Hindlimb muscle (tissue), 1 donor: ENCODE measurements around the gene ATPAF2. TPM values are rescaled to one million over a fixed set of nuclear protein-coding genes. Genes with fewer than 3 reads are reported as not detected.
"Not testable (repeated sequence)": the region's sequence is repeated elsewhere in the genome, so short reads cannot be mapped to it uniquely, and the experiment has no call there.

ENCODE experiments used
- DNase-seq: peaks from one replicate; pipeline ENCODE4 v3.0.0-alpha.2; 2013
- polyA plus RNA-seq: library from polyadenylated mRNA; unstranded; fragments of 120-200 nt; gene quantifications from one replicate; pipeline ENCODE4 v1.2.1, GENCODE V29; 2013; ENCODE audit not compliant: insufficient read length

ATPAF2 gene
- polyA plus RNA-seq, 1 donor: 19.0 TPM

DNA sequence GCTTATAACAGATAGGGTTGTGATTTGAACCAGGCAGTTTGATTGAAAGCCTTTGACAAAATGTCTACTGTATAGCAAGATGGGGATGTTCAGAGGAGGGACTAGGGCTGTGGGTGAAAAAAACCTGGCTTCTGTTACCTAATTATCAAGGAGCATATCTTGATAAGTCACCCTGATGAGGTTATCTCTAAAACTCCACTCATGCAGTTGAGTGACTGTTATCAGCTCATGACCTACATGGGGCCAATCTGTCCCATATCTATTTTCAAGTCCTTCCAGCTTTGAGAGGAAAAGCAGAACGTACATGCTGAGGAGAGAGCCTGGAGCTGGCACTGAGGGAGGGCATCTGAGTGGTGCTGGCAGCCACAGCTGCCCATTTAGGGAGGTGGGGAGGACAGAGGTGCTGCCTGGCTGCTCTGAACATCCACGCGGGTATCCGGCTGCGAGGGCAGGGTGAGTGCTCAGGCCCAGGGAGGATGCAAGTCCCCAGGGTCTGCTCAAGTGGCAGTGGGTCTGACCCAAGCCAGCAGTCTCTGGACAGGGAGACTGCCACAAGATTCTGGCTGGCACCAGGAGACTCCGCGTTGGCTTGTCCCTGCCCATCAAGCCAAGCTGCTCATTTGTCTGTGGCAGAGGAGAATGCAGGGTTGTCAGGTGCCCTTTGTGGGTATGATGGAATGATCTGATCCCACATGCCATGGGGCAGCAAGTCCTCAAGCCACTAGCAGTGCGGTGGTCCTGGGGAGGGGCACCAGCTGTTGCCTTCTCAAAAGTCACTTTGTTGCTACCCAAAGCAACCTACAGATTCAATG lies 29.2 kb downstream of the ATPAF2 start:
- DNase-seq: no peak

- no peak for DNase-seq
Observed at GRCh38 chr17:18008496-18009268, 30.3 kb downstream of the ATPAF2 start.

DNA sequence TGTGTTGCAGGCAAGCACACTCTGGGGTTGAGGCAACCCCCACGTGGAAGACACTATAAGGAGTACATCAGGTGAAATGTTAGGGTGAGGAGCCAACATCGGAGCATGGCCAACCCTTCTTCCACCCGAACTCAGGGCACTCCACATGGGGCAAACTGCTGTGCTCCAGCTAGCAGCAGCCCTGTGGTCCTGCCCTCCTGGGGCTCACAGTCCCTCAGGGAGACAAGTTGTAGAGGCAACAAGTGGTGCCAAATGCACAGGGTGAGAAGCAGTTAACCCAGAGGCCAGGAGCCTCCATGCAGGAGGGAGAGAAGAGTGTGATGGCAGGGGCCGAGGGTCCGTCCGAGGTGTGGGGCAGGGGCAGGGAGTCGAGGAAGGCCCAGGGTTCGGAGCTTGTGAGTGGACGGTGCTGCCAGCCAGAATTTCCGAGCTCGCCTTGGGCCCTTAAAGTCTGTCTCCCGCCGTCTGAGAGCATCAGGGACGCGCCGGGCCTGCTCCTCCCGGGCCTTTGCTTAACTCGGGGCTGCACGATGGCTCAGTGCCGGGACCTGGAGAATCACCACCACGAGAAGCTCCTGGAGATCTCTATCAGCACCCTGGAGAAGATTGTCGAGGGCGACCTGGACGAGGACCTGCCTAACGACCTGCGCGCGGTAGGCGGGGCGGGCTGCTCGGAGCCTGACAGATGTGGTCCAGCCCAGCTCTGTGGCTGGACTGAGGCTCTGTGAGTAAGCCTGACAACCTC lies 32.3 kb downstream of the ATPAF2 start:
- no peak for DNase-seq

GRCh38 chr17:18005496-18005895 lies 33.5 kb downstream of the ATPAF2 start:
- DNase-seq: no peak

DNA sequence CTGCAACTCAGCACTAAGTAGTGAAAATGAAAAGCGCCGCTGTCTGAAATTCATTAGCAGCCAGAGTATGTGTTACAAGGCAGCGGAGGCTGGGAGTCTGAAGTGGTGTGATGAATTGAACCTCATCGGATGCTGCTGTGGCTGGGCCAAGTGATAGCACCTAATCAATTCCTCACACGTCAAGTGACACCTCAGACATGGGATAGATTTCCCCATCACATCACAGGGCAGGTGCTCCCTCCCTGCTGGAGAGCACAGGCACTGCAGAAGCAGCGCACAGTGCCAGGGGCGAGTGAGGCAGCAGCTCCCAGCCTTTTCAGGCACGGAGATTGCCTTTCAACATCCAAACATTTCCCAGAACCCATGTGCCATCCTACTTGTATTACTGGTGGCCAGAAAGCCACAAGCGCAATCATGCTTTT lies 34.1 kb downstream of the ATPAF2 start:
- DNase-seq: no peak

- DNase-seq: no peak
Observed at GRCh38 chr17:18004345-18004744, 34.6 kb downstream of the ATPAF2 start.

DNA sequence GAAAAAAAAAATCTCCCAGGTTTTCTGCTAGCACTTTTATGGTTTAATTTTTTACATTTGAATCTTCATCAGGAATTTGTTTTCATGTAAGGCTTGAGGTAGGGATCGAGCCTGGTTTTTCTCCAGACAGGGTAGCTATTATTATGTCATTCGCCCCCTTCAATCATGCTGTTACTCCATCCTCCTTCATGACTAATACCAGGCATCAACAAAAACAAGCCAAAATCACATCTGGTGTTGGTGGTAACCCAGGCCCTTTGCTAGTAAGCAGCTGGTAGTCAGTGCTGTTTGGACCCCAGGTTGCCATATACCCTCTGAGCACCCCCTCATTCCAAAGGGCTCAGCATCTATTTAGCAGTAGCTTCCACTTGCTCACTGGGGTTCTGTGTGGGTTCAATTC lies 36.8 kb downstream of the ATPAF2 start:
- no peak for DNase-seq

GRCh38 chr17:18000030-18000408 lies 38.9 kb downstream of the ATPAF2 start:
- DNase-seq: no peak

DNA sequence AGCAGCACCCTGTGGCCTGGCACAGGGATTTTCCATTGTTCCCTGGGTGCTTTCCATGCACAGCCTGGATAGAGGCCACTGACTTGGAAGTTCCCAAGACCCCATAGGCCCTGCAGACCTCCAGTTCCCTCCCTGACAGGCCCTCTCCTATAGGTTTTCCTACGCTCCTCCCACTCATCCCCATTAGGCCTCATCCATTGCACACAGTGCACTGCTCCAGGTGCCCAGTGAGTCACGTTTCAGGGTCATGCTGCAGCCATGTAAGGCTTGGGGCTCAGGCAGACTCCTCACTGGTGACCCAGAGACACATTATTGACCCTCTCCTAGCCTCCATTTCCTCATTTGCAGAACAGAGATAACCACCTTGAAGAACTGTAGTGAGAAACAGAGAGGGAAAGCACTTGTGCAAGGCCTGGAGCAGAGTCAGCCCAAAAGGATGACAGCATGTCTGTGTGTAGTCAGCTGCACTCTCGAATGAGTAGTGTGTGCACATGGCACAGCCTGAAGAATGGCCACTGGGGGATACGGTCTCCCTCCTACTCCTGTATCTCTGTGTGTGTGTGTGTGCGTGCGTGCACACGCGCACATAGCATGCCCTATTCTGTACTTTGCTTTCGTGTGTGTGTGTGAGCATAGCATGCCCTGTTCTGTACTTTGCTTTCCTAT lies 39.5 kb downstream of the ATPAF2 start:
- no peak for DNase-seq

GRCh38 chr17:17998934-17999333 lies 40.0 kb downstream of the ATPAF2 start:
- no peak for DNase-seq

DNA sequence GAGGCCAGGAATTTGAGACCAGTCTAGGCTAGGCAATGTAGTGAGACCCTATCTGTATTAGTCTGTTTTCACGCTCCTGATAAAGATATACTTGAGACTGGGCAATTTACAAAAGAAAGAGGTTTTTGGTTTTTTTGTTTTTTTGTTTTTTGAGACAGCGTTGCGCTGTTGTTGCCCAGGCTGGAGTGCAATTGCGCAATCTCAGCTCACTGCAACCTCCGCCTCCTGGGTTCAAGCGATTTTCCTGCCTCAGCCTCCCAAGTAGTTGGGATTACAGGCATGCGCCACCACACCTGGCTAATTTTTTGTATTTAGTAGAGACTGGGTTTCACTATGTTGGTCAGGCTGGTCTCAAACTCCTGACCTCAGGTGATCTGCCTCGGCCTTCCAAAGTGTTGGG lies 43.1 kb downstream of the ATPAF2 start:
- DNase-seq: not testable (repeated sequence)

GRCh38 chr17:17994271-17995069 lies 44.5 kb downstream of the ATPAF2 start:
- DNase-seq: no peak

DNA sequence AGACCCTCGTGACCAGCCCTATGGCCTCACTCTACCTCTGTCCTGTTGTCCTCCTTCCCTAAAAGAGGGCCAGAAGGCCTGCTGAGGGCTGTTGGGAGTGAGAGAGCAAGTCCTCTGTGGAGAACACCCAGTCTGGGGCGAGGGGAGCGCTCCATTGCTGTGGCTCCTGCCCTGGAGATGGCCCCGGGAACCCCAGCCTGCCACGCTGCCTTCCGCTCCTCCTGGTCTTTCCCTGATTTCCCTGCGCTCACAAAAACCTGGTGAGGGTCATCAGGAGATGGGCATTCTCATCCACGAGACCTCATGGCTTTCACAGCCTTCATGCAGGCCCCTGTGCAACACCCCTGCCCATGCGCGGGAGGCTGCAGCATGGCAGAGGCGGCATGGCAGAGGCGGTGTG lies 45.1 kb downstream of the ATPAF2 start:
- no peak for DNase-seq

- no peak for DNase-seq
Observed at GRCh38 chr17:17993366-17993765, 45.6 kb downstream of the ATPAF2 start.

DNA sequence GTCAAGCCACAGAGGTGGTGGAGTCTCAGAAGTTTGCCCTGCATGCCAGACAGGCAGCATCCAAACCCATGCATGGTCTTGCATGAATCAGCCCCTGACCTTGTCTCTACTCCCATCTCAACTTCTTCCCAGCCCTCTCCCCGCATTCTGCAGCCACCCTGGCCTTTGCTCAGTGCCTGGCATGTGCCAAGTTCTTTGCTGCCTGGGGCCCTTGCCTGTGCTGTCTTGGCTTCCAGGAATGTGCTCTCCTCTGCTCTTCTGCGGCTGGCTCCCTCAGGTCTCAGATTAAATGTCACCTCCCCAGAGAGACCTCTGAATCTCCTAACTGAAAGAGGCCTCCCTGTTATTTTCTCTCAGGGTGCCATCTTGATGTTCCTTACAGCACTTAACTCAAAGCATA lies 48.7 kb downstream of the ATPAF2 start:
- no peak for DNase-seq

- DNase-seq: no peak
Observed at GRCh38 chr17:17989618-17990017, 49.4 kb downstream of the ATPAF2 start.

GRCh38 chr17:17989081-17989480 lies 49.9 kb downstream of the ATPAF2 start:
- DNase-seq: no peak

DNA sequence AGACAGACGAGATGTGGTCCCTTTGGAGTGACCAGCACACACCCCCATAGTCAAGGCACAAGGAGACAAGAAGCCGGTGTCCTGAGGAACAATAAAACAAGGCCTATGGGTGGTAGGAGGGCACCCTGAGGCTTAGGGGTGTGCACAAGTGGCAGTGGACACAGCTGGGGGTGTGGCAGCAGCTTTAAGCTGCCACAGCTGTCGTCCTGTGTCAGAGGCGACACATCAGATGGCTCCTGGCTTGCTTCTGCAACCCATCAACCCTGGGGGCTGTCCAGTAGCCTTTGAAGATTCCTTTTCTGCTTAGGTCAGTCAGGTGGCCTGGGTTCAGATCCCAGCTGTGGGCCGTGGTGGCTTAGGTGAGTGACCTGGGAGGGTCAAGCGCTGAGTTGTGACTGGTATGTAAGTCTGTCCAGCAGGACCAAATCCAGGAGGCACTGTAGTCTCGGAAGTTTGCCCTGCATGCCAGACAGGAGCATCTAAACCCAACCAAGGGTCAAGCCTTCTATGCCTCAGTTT lies 50.5 kb downstream of the ATPAF2 start:
- DNase-seq: no peak

DNA sequence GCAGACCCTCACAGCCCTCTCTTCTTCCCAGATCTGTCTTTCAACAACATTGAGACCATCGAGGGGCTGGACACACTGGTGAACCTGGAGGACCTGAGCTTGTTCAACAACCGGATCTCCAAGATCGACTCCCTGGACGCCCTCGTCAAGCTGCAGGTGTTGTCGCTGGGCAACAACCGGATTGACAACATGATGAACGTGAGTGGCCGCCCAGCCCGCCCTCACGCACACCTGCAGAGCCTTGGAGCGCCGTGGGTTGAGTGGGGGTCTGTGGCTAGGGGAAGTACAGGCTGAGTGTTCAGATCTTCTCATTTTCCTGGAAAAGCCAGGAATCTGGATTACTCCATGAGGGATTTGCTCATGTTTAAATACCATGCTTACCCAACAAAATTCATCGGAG lies 51.1 kb downstream of the ATPAF2 start:
- no peak for DNase-seq

- no peak for DNase-seq
Observed at GRCh38 chr17:17987187-17987896, 51.6 kb downstream of the ATPAF2 start.

GRCh38 chr17:17985555-17985954 lies 53.4 kb downstream of the ATPAF2 start:
- DNase-seq: no peak
